HG03135 (cell line): ENCODE data around the gene EPGN.
"Not testable (repeated sequence)": the region's sequence is repeated elsewhere in the genome, so short reads cannot be mapped to it uniquely, and the experiment has no call there.

Experiments used
- ATAC-seq: cut with Tn5 transposase; IDR thresholded peaks from one replicate; pipeline ENCODE4 v1.9.1; 2021; ENCODE audit warnings: mild to moderate bottlenecking, moderate library complexity; ENCODE audit not compliant: unreplicated experiment

EPGN gene

DNA sequence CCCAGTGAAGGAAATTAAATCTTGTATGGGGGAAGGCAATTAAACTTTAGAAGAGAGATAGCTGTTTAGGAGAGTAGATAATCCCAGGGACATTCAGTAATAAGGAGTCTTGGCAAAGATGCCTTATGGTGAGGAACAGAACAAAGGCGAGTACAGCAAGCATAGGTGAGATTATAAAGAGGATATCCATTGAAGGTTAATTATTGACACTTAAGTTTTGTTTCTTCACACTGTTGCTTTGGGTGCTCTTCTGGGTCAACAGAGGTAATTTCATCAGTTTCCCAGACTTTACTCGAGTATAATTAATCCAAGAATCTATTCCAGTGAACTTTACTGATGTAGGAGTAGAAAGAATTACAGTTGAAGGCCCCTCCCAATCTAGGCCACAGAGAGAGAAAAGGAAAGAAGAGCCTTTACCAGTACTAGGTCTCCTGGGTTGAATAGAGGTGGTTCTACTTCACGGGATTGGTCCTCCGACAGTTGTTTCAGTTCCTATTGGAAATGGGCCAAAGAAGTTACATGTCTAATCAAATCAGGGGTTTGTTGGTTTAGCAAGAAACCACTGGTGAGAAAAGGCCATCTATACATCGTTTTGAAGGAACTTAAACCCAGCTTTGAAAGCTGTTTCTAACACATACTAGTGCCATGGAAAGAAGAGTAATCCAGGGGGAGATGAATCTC, 27.2 kb downstream of the EPGN start:
- ATAC-seq, result no peak

DNA sequence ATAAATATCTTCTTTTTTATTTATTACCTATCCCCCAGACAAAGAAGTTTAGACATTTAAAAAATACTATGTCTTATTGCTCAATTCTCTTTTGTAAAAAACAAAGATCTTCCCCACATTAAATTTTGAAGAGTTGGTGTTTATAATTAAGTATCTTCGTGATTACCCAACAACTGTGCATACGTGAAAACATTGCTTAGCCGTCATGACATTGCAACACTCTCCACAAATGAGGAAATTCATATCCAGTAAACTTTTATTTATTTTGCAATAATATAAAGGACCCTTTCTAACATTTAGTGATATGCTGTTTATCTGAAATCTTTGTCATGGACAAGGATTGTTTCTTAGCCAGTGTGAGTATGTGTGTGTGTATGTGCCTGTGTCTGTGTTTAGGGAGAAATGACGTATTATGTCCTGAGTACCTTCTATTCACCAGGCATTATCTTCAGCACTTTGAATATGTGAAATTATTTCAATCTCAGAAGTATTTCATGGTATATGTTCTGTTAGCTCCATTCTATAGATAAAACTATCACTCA, 30.6 kb downstream of the EPGN start:
- ATAC-seq, result no peak

DNA sequence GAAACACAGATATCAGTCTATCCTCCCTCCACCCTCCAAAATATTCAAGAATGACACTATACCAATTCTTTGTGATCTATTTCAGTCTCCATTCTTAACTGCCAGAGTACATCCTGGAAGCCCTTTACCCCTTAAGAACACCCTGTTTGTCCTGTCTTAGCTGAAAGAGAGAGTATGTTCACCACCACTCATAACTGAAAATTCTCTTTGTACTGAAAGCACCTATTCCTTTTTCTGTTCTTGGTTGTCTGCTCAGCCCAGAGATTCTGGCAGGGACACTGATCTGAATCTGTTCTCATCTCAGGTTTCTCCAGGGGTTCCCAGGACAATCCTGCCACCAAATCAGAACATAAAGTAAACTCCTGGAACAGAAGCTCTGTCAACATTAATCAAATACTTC, 31.2 kb downstream of the EPGN start:
- no peak for ATAC-seq

DNA sequence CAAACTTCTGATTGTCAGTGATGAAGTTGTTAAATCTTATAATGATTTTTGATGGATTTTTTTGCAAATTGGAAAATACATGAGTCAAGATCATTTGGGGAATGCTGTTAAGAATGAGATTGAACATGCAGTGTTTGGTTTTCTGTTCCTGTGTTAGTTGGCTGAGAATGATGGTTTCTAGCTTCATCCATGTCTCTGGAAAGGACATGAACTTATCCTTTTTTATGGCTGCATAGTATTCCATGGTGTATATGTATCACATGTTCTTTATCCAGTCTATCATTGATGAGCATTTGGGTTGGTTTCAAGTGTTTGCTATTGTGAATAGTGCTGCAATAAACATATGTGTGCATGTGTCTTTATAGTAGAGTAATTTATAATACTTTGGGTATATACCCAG, 32.2 kb downstream of the EPGN start:
- not testable (repeated sequence) for ATAC-seq

DNA sequence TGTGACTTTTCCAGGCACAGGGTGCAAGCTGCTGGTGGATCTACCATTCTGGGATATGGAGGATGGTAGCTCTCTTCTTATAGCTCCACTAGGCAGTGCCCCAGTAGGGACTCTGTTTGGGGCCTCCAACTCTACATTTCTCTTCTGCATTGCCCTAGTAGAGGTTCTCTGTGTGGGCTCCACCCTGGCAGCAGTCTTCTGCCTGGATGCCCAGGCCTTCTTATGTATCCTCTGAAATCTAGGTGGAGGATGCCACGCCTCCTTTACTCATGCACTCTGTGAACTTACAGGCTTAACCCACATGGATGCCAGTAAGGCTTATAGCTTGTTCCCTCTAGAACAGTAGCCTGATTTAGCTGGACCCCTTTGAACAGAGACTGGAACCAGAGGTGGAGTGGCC, 35.8 kb downstream of the EPGN start:
- no peak for ATAC-seq

DNA sequence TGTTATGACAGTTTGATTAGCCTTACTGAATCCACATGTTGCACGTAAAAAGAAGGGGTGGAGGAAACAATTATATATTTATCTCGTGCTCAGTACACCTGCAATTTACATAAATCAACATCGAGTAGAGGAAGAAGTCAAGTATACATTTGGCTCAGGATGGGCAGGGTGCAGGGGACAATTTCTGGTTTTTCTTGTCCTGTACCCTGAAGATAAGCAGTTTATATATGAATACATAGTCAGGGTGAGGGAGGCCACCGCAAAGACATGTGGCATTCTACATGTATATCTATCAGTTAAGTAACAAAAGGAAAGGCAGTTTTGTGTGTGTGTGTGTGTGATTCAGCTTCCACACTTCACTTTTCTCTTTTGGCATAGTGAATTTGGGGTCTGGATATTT, 45.6 kb downstream of the EPGN start:
- ATAC-seq, result no peak

- ATAC-seq, result no peak
These were observed 49.7 kb downstream of the EPGN start for GRCh38 chr4:74357965-74358364.

DNA sequence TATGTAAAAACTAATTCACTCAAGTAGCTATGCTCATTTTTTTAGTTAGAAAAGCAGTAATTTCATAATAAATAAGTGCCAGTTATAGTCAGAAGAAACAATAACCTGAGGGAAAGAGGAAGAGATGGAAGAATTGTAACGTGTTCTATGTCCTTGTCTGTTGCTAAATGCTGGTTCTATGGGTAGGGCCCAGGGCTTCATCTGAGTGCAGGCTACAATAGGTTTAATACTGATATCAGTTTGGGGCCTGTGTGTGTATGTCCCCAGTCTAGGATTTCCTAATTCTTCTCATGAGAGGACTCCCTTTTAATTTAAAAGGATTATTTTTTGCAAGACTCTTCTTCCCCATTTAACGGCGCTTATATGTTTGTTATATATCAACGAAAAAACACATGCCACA, 53.4 kb downstream of the EPGN start:
- no peak for ATAC-seq

GRCh38 chr4:74362347-74362746, 54.1 kb downstream of the EPGN start:
- ATAC-seq, result no peak

GRCh38 chr4:74364256-74364651, 56.0 kb downstream of the EPGN start:
- no peak for ATAC-seq

GRCh38 chr4:74364652-74365491, 56.6 kb downstream of the EPGN start, which contains the start of gene EREG:
Gene EREG (plus strand): TSS chr4:74365145. CDS start chr4:74365309, 164 bp downstream.
- ATAC-seq, result peak; percentile 51

DNA sequence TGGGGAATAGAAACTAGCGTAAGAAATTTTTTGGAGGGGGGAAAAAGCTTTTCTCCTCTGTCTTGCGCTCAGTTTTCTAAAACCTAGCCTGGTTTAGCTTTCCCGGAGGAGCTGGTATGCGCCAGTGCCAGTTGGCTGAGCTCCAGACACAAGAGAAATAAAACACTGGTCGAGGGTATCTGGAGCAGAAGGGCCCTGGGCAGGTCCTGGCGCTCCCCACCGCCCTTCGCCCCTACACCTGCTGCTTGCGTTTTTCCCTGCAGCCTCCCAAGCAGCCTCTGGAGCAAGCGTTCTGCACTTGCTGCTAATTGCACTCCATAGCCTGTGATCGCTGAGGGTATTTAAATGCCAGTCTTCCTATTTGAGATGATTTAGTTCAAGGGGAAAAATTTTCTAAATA, 57.5 kb downstream of the EPGN start:
- ATAC-seq, result no peak
